Measurements from ENCODE around the gene STOX2. TPM values are rescaled to one million over a fixed set of nuclear protein-coding genes. Genes with fewer than 3 reads are reported as not detected.

STOX2 gene
- total RNA-seq, 1 donor from 2014 or later: not detected

DNA sequence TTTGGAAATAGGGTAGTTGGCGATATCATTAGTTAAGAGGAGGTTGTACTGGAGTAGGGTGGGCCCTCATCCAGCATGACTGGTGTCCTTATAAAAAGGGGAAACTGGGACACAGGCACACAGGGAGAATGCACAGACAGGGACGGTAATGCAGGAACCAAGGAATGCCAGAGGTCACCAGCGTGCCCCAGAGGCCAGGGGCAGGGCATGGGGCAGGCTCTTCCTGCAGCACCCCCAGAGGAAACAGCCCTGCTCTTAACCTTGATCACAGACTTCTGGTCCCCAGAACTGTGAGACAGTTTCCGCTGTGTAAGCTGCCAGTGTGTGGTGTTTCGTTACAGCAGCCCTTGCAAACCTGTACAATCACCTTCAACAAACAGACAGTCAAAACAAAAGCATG, 15.9 kb upstream of the STOX2 start:
- no peaks in the 10 kb centered on the region for H3K9me3 Mint-ChIP-seq

DNA sequence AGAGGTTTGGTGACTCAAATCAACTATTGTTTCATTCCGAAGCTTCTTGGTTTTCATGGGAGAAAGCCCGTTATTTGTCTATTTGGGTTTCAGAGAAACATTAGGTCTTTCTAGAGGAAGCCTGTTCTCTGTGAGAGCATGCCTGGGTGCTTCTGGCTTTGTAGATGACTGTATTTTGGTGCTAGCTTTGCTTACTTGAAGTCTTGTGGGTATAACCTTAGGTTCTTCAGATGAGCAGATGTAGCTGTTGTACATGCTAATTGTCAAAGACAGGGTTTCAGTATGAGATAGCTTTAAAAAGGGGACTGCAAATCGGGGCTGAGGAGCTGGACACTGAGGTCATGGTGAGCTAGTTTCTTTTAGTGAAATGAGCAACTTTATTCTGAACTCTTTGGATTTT, 7.9 kb upstream of the STOX2 start:
- peaks cover 4% of the 10 kb centered on the region for H3K9me3 Mint-ChIP-seq
- TF ChIP-seq, protein P1, sequence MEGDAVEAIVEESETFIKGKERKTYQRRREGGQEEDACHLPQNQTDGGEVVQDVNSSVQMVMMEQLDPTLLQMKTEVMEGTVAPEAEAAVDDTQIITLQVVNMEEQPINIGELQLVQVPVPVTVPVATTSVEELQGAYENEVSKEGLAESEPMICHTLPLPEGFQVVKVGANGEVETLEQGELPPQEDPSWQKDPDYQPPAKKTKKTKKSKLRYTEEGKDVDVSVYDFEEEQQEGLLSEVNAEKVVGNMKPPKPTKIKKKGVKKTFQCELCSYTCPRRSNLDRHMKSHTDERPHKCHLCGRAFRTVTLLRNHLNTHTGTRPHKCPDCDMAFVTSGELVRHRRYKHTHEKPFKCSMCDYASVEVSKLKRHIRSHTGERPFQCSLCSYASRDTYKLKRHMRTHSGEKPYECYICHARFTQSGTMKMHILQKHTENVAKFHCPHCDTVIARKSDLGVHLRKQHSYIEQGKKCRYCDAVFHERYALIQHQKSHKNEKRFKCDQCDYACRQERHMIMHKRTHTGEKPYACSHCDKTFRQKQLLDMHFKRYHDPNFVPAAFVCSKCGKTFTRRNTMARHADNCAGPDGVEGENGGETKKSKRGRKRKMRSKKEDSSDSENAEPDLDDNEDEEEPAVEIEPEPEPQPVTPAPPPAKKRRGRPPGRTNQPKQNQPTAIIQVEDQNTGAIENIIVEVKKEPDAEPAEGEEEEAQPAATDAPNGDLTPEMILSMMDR (IDR thresholded peaks at IDR 0.05): no peak
- ChIA-PET POLR2A (no interaction called here), CTCF (no interaction called here)
- H3K4me3 Mint-ChIP-seq: no peak overlapping the region
- H3K4me1 Mint-ChIP-seq: no peaks in the 10 kb centered on the region
- intact Hi-C loops (cut with micrococcal nuclease): no loop called here
- ATAC-seq (ENCODE audit: low read depth) (no peak), DNase-seq (no peak)
- H3K36me3 Mint-ChIP-seq (ENCODE audit: low read depth): no peaks in the 10 kb centered on the region
- H3K27me3 Mint-ChIP-seq: peaks cover 11% of the 10 kb centered on the region
- H3K27ac Mint-ChIP-seq: no peak overlapping the region

More for the DNA sequence above, 15.9 kb upstream of the STOX2 start:
- no peak overlapping the region for H3K4me3 Mint-ChIP-seq
- POLR2A ChIA-PET: no interaction called here
- DNase-seq: no peak
- intact Hi-C loops (cut with micrococcal nuclease): no loop called here
- no peaks in the 10 kb centered on the region for H3K4me1 Mint-ChIP-seq
- no peak overlapping the region for H3K27ac Mint-ChIP-seq
- H3K27me3 Mint-ChIP-seq: peaks cover 6% of the 10 kb centered on the region
- H3K36me3 Mint-ChIP-seq (ENCODE audit: low read depth): no peaks in the 10 kb centered on the region
- CTCF ChIA-PET: no interaction called here
- ATAC-seq (ENCODE audit: low read depth): no peak
- TF ChIP-seq, protein P1 (IDR thresholded peaks at IDR 0.05): no peak

DNA sequence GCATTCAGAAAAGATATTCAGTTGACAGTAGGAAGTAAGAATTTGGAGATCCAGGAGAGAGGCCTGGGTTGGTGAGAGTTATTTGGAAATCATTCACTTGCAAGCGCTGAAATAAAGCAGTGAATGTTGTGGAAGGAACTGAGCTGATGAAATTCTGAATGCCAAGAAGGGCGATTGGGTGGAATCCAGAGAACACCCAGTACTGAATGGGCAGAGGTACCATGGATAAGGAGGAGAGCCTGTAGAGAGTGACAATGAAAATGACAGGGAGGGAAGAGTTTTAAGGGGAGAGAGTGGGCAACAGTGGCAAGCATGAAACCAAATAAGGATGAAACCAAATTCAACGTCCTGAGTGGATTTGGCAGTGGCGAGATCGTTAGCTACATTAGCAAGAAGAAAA, 6.7 kb upstream of the STOX2 start:
- Mint-ChIP-seq H3K27me3 (peaks cover 17% of the 10 kb centered on the region), H3K27ac (no peak overlapping the region), H3K9me3 (peaks cover 4% of the 10 kb centered on the region), H3K36me3 (ENCODE audit: low read depth) (no peaks in the 10 kb centered on the region), H3K4me3 (no peak overlapping the region), H3K4me1 (no peaks in the 10 kb centered on the region)
- TF ChIP-seq, protein P1 (IDR thresholded peaks at IDR 0.05): no peak
- DNase-seq (no peak), ATAC-seq (ENCODE audit: low read depth) (no peak)
- POLR2A ChIA-PET: no interaction called here
- intact Hi-C loops (cut with micrococcal nuclease): no loop called here
- CTCF ChIA-PET: no interaction called here

DNA sequence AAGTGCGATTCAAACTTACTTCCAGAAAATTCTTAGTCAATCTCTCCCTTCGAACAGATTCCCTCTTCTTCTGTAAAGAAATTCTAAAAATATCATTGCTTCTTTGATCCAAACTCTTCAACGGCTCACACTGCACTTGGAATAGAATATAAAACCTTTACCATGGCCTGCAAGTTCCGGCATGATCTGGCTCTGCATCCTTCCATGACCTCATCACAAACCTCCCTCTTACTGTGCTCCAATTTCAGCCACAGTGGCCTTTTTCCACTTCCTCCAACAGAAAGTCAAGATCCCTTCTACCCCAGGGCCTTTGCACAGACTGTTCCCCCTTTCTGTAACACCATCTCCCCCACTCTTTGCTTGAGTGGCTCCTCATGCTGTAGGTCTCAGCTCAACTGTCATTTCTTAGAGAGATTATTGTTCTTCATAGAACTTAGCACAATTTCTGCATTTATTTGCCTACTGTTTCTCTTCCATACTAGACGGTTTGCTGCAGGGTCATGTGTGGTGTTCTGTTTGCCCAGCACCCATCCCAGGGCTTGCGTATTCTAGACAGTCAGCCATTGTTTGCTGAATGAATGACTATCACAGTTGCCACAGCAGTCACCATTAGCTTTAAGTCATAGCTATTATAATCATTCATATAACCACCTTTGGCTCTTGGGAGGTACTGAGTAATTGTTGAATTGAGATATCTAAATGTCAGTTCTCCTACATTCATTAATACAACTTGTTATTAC, 1.9 kb upstream of the STOX2 start:
- H3K27me3 Mint-ChIP-seq: peaks cover 32% of the 10 kb centered on the region
- TF ChIP-seq, protein P1 (IDR thresholded peaks at IDR 0.05): no peak
- CTCF ChIA-PET: no interaction called here

DNA sequence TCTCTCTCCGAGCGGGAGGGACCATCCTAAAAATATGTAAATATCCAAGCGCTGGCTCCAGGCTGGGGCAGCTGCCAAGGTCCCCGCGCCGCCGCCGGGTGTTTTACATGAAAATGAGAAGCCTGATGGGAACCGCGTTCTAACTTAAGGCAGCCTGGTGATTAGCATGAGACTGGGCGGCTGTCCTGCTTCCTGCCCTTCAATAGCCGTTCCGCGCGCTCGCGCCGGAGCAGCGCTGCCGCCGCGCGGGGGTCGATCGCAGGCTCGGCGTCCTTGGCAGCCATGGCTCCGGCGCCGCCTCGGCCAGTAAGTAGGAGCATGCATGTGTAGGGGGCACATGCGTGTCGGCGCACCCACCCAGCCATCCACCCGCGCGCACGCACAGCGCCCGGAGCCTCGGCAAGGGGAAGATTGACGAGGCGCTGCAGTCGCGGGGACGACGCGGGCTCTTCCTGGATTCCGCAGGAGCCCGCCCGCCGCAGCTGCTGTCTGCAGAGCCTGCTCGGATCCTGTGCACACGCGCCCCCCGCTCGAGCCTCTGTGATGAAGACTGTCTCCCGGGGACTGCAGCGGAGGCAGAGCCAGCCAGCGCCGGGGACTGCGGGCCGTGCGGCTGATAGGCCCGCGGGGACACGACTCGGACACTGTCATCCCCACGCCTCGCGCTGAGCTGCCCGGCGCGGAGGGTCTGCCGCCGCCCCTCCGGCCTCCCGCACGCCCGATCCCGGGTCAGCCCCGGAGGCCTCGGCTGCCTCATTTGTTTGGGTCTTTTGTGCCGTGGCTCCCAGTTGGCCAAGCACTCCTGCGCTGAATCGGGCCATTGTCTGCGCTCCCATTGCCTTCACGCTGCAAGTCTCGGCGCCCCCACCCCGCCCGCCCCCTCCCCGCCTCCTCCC, 734 bp downstream of the STOX2 start:
- ATAC-seq (ENCODE audit: low read depth) (no peak), DNase-seq (no peak)
- Mint-ChIP-seq H3K36me3 (ENCODE audit: low read depth) (no peaks in the 10 kb centered on the region), H3K27me3 (peaks cover 48% of the 10 kb centered on the region), H3K9me3 (no peaks in the 10 kb centered on the region), H3K4me1 (peaks cover 9% of the 10 kb centered on the region), H3K4me3 (no peak overlapping the region), H3K27ac (no peak overlapping the region)
- ChIA-PET CTCF (no interaction called here), POLR2A (no interaction called here)
- TF ChIP-seq, protein P1 (IDR thresholded peaks at IDR 0.05): no peak
- intact Hi-C loops (cut with micrococcal nuclease): loop anchor here (10.0 kb wide), 1 partner anchor 1109 kb away; the partner anchor contains the start of gene HELT

More for the DNA sequence above, 1.9 kb upstream of the STOX2 start:
- Mint-ChIP-seq H3K4me3 (no peak overlapping the region), H3K9me3 (peaks cover 4% of the 10 kb centered on the region), H3K36me3 (ENCODE audit: low read depth) (no peaks in the 10 kb centered on the region), H3K4me1 (peaks cover 9% of the 10 kb centered on the region), H3K27ac (no peak overlapping the region)
- POLR2A ChIA-PET: no interaction called here
- intact Hi-C loops (cut with micrococcal nuclease): loop anchor here (10.0 kb wide), 1 partner anchor 1112 kb away; the partner anchor contains the start of gene HELT
- no peak for ATAC-seq (ENCODE audit: low read depth)
- no peak for DNase-seq
